Stomach (tissue), 4 donors: ENCODE data around the gene EIF3M.
"Not testable (repeated sequence)": the region's sequence is repeated elsewhere in the genome, so short reads cannot be mapped to it uniquely, and the experiment has no call there.

Experiments used
- CTCF ChIP-seq, 7 experiments: fragments of 450-650 bp in 4 of 7; fragments of 200-600 bp in 3 of 7; sonication (generic) in 3 of 7; IDR thresholded peaks; one replicate each; pipeline ENCODE4 v1.5.1; 2016 to 2019; ENCODE audit warnings: antibody characterized with exemption in 7 of 7, control low read depth in 2 of 7, mild to moderate bottlenecking in 1 of 7
- POLR2A ChIP-seq, 4 donors: fragments of 450-650 bp; IDR thresholded peaks; one replicate each; pipeline ENCODE4 v1.6.1; 2016; ENCODE audit warnings: antibody characterized with exemption in 4 of 4, control low read depth in 2 of 4, mild to moderate bottlenecking in 1 of 4, moderate library complexity in 1 of 4
- POLR2AphosphoS5 ChIP-seq, 3 donors: sonication (generic); formaldehyde crosslinking; IDR thresholded peaks; one replicate each; pipeline ENCODE4 v1.6.1; 2016; ENCODE audit warnings: antibody characterized with exemption in 3 of 3

GRCh38 chr11:32596114-32596513 is 12.5 kb downstream of the EIF3M start:
- TF ChIP-seq CTCF, POLR2A, POLR2AphosphoS5 (IDR thresholded peaks at IDR 0.05): not testable (repeated sequence)
